Transverse colon (tissue), 4 donors: ENCODE results near the gene TMEM131L. TPM values are rescaled to one million over a fixed set of nuclear protein-coding genes. Genes with fewer than 3 reads are reported as not detected.

Experiments used
- DNase-seq: peaks from one replicate; pipeline ENCODE4 v3.0.0-alpha.2; 2019
- H3K27ac ChIP-seq, 4 donors: fragments of 200-600 bp; sonication (generic); 2 replicates each; pipeline ENCODE4 v1.5.1; 2016 to 2018; ENCODE audit warnings: inconsistent platforms in 4 of 4
- H3K27me3 ChIP-seq: fragments of 200-600 bp; sonication (generic); 2 replicates; pipeline ENCODE4 v1.5.1; 2017; ENCODE audit warnings: inconsistent platforms
- H3K36me3 ChIP-seq, 4 donors: fragments of 200-600 bp; sonication (generic); 2 replicates each; pipeline ENCODE4 v1.5.1; 2017 to 2019; ENCODE audit warnings: inconsistent platforms in 4 of 4
- H3K4me1 ChIP-seq, 4 donors: fragments of 200-600 bp; sonication (generic); 2 replicates each; pipeline ENCODE4 v1.5.1; 2017 to 2020; ENCODE audit warnings: inconsistent platforms in 4 of 4
- H3K4me3 ChIP-seq, 4 donors: fragments of 200-600 bp; sonication (generic); 1 replicate in 1 of 4; 2 replicates in 3 of 4; pipeline versions ENCODE4 v1.5.1 to v1.6.1; 2017 to 2019; ENCODE audit warnings: inconsistent platforms in 4 of 4
- H3K9me3 ChIP-seq, 2 donors: fragments of 200-600 bp; sonication (generic); 2 replicates each; pipeline ENCODE4 v1.5.1; 2017 to 2019; ENCODE audit warnings: inconsistent platforms in 2 of 2
- CTCF ChIP-seq, 5 experiments: fragments of 200-600 bp in 3 of 5; fragments of 450-650 bp in 2 of 5; sonication (generic) in 3 of 5; IDR thresholded peaks; 1 replicate in 2 of 5; 2 replicates in 3 of 5; pipeline ENCODE4 v1.5.1; 2016 to 2017; ENCODE audit warnings: antibody characterized with exemption in 5 of 5, inconsistent platforms in 3 of 5, mild to moderate bottlenecking in 2 of 5, moderate library complexity in 1 of 5
- EP300 ChIP-seq: sonication (generic); formaldehyde crosslinking; IDR thresholded peaks from one replicate; pipeline ENCODE4 v1.6.1; 2017; ENCODE audit warnings: antibody characterized with exemption, low read depth
- POLR2A ChIP-seq: fragments of 450-650 bp; IDR thresholded peaks from one replicate; pipeline ENCODE4 v1.6.1; 2016; ENCODE audit warnings: antibody characterized with exemption, mild to moderate bottlenecking, moderate library complexity
- POLR2AphosphoS5 ChIP-seq, 3 donors: sonication (generic); formaldehyde crosslinking; IDR thresholded peaks; one replicate each; pipeline ENCODE4 v1.6.1; 2016; ENCODE audit warnings: antibody characterized with exemption in 3 of 3
- WGBS, 2 donors: methylation state at CpG; one replicate each; pipeline ENCODE4 v1.1.5; 2018; ENCODE audit warnings: low coverage in 1 of 2; 5-methylcytosine and 5-hydroxymethylcytosine counted together
- in situ Hi-C, 4 donors: fragments of 200-750 bp; cut with MboI; loops; one replicate each; pipeline versions ENCODE4 v1.15.0 to v1.15.1; 2017; ENCODE audit warnings: low sequenced_read_pairs in 3 of 4, low pct_ligation_motif_present in 1 of 4, low pct_unique_long_range_greater_than_20kb in 1 of 4
- intact Hi-C: fragments of 100-400 bp; cut with DNase I; formaldehyde crosslinking; loops from one replicate; pipeline ENCODE4 v1.15.1; 2023; ENCODE audit warnings: low total_unique reads
- total RNA-seq, 4 donors: library from RNA; depleted of rRNA; stranded (reverse); fragments of >200 nt; gene quantifications; one replicate each; pipeline ENCODE4 v1.1.0, GENCODE V29; 2016

The TMEM131L gene
- total RNA-seq, 4 donors from 2014 or later: 5.2 to 14.8 (median 8.3) TPM

- TF ChIP-seq EP300 (no peak), POLR2AphosphoS5 (IDR thresholded peaks at IDR 0.05) (no peak), POLR2A (no peak), CTCF (IDR thresholded peaks at IDR 0.05) (no peak)
- intact Hi-C loops (loop anchor here (10.0 kb wide), 2 partner anchors 116 to 426 kb away; no protein-coding TSS in a partner anchor), in situ Hi-C loops (loop anchor here (5.0 to 10.0 kb wide), 5 partner anchors 136 to 226 kb away; partner anchors contain the start of gene MND1 (in 1 of the 4))
- no peaks in the 10 kb centered on the region for H3K9me3 ChIP-seq
- DNase-seq: no peak
- H3K36me3 ChIP-seq: no peaks in the 10 kb centered on the region
- H3K27me3 ChIP-seq: no peaks in the 10 kb centered on the region
- no peak overlapping the region for H3K4me3 ChIP-seq
- H3K27ac ChIP-seq: no peak overlapping the region
- 86 to 91% methylated on average over 4 of the region's 4 CpGs for WGBS, 2 donors
- peaks cover 0 to 22% (median 7%) of the 10 kb centered on the region in 4 donors for H3K4me1 ChIP-seq
Measured at GRCh38 chr4:153571006-153571545, 104.9 kb downstream of the TMEM131L start.

GRCh38 chr4:153572609-153573008 lies 106.4 kb downstream of the TMEM131L start:
- Histone ChIP-seq H3K27ac (no peak overlapping the region), H3K4me1 (peaks cover 0 to 33% (median 10%) of the 10 kb centered on the region in 4 donors), H3K9me3 (no peaks in the 10 kb centered on the region), H3K4me3 (no peak overlapping the region), H3K36me3 (no peaks in the 10 kb centered on the region), H3K27me3 (no peaks in the 10 kb centered on the region)
- in situ Hi-C loops: loop anchor here (5.0 to 10.0 kb wide), 5 partner anchors 138 to 228 kb away; partner anchors contain the start of gene MND1 (in 1 of the 4)
- 96 to 98% methylated on average over 3 of the region's 3 CpGs for WGBS, 2 donors
- intact Hi-C loops: loop anchor here (10.0 kb wide), 2 partner anchors 118 to 428 kb away; no protein-coding TSS in a partner anchor
- TF ChIP-seq EP300 (no peak), CTCF (IDR thresholded peaks at IDR 0.05) (no peak), POLR2AphosphoS5 (IDR thresholded peaks at IDR 0.05) (no peak), POLR2A (no peak)
- DNase-seq: no peak

GRCh38 chr4:153573221-153573620 lies 107.1 kb downstream of the TMEM131L start:
- intact Hi-C loops (loop anchor here (10.0 kb wide), 2 partner anchors 118 to 428 kb away; no protein-coding TSS in a partner anchor), in situ Hi-C loops (loop anchor here (5.0 to 10.0 kb wide), 5 partner anchors 138 to 228 kb away; partner anchors contain the start of gene MND1 (in 1 of the 4))
- 81 to 100% methylated on average over 3 to 7 of the region's 7 CpGs for WGBS, 2 donors
- Histone ChIP-seq H3K4me1 (peaks cover 0 to 33% (median 10%) of the 10 kb centered on the region in 4 donors), H3K36me3 (no peaks in the 10 kb centered on the region), H3K4me3 (no peak overlapping the region), H3K27ac (peak overlapping the region in 1 of 4 donors; percentile 9), H3K9me3 (no peaks in the 10 kb centered on the region), H3K27me3 (no peaks in the 10 kb centered on the region)
- no peak for DNase-seq
- TF ChIP-seq POLR2AphosphoS5 (IDR thresholded peaks at IDR 0.05) (no peak), POLR2A (no peak), CTCF (IDR thresholded peaks at IDR 0.05) (no peak), EP300 (no peak)

GRCh38 chr4:153573881-153574802 lies 108.0 kb downstream of the TMEM131L start:
- H3K9me3 ChIP-seq: no peaks in the 10 kb centered on the region
- H3K27me3 ChIP-seq: no peaks in the 10 kb centered on the region
- no peak for TF ChIP-seq POLR2AphosphoS5 (IDR thresholded peaks at IDR 0.05)
- peak; percentile 52 to 65 (median 54) for TF ChIP-seq CTCF (IDR thresholded peaks at IDR 0.05)
- no peak overlapping the region for H3K4me3 ChIP-seq
- in situ Hi-C loops: loop anchor here (5.0 to 10.0 kb wide), 5 partner anchors 139 to 229 kb away; partner anchors contain the start of gene MND1 (in 1 of the 4)
- H3K27ac ChIP-seq: no peak overlapping the region
- peaks cover 0 to 33% (median 10%) of the 10 kb centered on the region in 4 donors for H3K4me1 ChIP-seq
- WGBS, 2 donors: 65% methylated on average over 4 of the region's 4 CpGs; no CpG with 5 or more reads in 1 of the 2 donors
- no peaks in the 10 kb centered on the region for H3K36me3 ChIP-seq
- intact Hi-C loops: loop anchor here (1.0 to 10.0 kb wide), 3 partner anchors 119 to 429 kb away; partner anchors contain the start of gene MND1
- DNase-seq: peak; percentile 69
